Mucosa of descending colon (tissue), 3 donors: ENCODE data around the gene PARN. TPM values are rescaled to one million over a fixed set of nuclear protein-coding genes. Genes with fewer than 3 reads are reported as not detected.

ENCODE experiments used
- ATAC-seq: fragments of 200-7000 bp; cut with Tn5 transposase; one replicate; pipeline ENCODE4 v1.9.1; 2020; ENCODE audit warnings: mild to moderate bottlenecking, moderate library complexity
- DNase-seq, 3 donors: peaks; one replicate each; pipeline ENCODE4 v3.0.0-alpha.2; 2020
- H3K36me3 ChIP-seq: fragments of 200-600 bp; one replicate; pipeline ENCODE4 v1.8.0; 2021; ENCODE audit warnings: low read depth, mild to moderate bottlenecking
- H3K4me1 ChIP-seq: fragments of 200-600 bp; one replicate; pipeline ENCODE4 v1.8.0; 2021; ENCODE audit warnings: low read depth, mild to moderate bottlenecking
- H3K4me3 ChIP-seq: fragments of 200-600 bp; one replicate; pipeline ENCODE4 v1.8.0; 2021; ENCODE audit warnings: mild to moderate bottlenecking
- H3K9me3 ChIP-seq: fragments of 200-600 bp; one replicate; pipeline ENCODE4 v1.8.0; 2021; ENCODE audit warnings: mild to moderate bottlenecking
- intact Hi-C, 2 donors: fragments of 100-400 bp; cut with DNase I in 1 of 2; cut with micrococcal nuclease in 1 of 2; formaldehyde crosslinking; loops; one replicate each; pipeline versions ENCODE4 v1.11.0 to v1.11.1; 2022; cut with DNase I, micrococcal nuclease
- total RNA-seq, 3 donors: library from RNA; stranded (reverse); fragmentation: NEBNext Ultra II Directional in 2 of 3; extraction: Animal tissue kit (Norgen Biotek cat#: 25700) in 2 of 3; gene quantifications; one replicate each; pipeline versions ENCODE4 v1.2.1 to v1.2.4, GENCODE V29; 2021 to 2023
- TF ChIP-seq, protein P1 (sequence below): fragments of 200-600 bp; IDR thresholded peaks from one replicate; pipeline ENCODE4 v1.8.0; 2022; ENCODE audit warnings: antibody characterized with exemption, mild to moderate bottlenecking
- donor health status: DM: no; HTN: no; CAD: no; lungs with moderate emphysema.
- donor health status: DM: no; HTN: no; CAD: no.
- donor health status: DM: no; HTN: yes; CAD: no.

Gene PARN
- total RNA-seq, 3 donors from 2014 or later: 31.5 to 34.0 (median 33.3) TPM

DNA sequence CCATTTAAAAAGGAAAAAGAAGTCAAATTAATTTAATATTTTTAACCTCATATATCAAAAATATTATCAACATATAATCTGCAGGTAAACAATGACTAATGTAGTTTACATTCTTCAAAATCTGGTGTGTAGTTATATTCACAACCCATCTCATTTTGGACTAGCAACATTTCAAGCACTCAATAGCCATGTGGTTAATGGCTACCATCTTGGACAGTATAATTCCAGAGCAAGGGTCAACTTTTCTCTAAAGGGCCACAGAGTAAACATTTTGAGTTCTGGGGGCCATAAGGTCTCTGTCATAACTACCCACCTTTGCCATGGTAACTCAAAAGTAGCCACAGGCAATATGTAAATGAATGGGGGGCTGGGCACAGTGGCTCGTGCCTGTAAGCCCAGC is 153.9 kb downstream of the PARN start:
- peaks cover 4% of the 10 kb centered on the region for H3K9me3 ChIP-seq
- no peak for ATAC-seq
- intact Hi-C loops: no loop called here
- no peaks in the 10 kb centered on the region for H3K36me3 ChIP-seq
- TF ChIP-seq, protein P1, sequence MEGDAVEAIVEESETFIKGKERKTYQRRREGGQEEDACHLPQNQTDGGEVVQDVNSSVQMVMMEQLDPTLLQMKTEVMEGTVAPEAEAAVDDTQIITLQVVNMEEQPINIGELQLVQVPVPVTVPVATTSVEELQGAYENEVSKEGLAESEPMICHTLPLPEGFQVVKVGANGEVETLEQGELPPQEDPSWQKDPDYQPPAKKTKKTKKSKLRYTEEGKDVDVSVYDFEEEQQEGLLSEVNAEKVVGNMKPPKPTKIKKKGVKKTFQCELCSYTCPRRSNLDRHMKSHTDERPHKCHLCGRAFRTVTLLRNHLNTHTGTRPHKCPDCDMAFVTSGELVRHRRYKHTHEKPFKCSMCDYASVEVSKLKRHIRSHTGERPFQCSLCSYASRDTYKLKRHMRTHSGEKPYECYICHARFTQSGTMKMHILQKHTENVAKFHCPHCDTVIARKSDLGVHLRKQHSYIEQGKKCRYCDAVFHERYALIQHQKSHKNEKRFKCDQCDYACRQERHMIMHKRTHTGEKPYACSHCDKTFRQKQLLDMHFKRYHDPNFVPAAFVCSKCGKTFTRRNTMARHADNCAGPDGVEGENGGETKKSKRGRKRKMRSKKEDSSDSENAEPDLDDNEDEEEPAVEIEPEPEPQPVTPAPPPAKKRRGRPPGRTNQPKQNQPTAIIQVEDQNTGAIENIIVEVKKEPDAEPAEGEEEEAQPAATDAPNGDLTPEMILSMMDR: no peak
- no peak for DNase-seq
- H3K4me1 ChIP-seq: no peaks in the 10 kb centered on the region
- no peak overlapping the region for H3K4me3 ChIP-seq

DNA sequence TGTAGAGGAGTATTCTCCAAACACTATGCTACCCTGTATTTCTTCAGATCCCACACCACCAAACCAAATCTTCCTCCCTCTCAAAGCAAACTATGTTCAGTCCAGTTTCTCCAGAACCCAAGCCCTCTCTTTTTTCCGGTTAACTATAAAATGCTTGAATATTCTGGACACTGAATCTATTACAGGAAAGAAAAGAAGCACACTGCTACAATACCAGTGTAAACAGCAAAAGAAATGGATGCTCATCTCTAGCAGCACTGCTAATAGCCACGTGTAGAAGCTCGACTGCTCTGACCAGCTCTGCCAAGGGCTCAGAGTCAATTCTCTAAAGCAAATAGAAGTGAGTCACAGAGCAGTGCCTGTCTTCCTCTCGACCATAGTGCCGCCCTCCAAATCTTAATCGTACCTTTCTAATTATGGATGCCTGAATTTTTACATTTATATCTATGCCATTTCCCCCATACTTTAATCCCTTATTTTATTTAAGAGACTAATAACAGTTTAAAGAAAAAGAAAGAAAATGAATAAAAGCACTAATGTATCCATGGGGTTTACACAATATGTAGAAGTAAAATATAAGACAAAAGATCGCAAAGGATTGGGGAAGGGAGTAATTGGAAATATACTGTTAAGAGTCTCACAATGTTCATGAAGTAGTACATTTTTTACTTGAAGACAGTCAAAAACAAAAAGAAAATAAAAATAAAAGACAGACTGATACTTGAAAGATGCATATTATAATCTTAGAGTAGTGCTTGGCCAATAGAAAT is 154.5 kb downstream of the PARN start:
- DNase-seq (no peak), ATAC-seq (peak; percentile 63)
- intact Hi-C loops: no loop called here
- Histone ChIP-seq H3K9me3 (peaks cover 4% of the 10 kb centered on the region), H3K4me1 (no peaks in the 10 kb centered on the region), H3K36me3 (no peaks in the 10 kb centered on the region), H3K4me3 (no peak overlapping the region)
- TF ChIP-seq, protein P1: no peak

DNA sequence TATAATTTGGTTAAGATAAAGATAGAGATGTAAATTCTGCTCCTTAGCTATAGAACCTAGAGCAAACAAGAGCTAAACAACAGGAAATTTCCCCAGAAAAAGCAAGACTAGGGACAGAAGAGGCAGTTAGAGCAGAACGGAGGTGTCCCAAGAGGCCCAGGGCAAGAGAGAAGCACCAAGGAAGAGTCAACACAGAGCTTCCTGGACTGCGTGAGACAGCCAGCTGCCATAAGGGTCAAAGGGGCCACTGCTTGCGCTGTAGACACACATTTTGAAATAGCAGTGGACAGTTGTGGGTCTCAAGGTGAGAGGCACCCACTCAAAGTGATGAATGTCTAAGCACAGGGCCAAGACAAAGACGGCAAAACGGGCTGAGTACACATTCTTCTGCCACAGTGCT is 156.6 kb downstream of the PARN start:
- Histone ChIP-seq H3K4me3 (no peak overlapping the region), H3K36me3 (no peaks in the 10 kb centered on the region), H3K4me1 (no peaks in the 10 kb centered on the region), H3K9me3 (peaks cover 2% of the 10 kb centered on the region)
- DNase-seq (no peak), ATAC-seq (no peak)
- intact Hi-C loops: no loop called here
- TF ChIP-seq, protein P1: no peak

DNA sequence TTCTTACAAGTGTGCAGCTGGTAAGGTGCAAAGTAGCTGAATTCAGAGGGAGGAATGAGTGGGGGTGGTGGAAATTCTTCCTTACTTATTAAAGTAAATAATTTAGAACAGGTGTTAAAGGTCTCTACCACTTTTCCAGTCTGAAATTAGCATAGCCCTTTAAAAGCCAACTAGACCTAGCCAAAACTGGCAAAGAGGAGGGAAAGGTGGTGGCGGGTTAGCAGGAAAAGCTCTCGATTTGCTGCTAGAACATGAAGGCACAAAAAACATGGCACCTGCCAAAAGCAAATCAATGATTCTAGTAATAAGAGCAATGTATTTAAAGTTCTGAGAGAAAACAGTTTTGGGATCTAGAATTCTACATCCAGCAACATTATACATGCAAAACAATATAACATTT is 157.7 kb downstream of the PARN start:
- ATAC-seq: no peak
- H3K36me3 ChIP-seq: no peaks in the 10 kb centered on the region
- intact Hi-C loops: no loop called here
- no peak for DNase-seq
- TF ChIP-seq, protein P1: no peak
- H3K4me3 ChIP-seq: no peak overlapping the region
- H3K9me3 ChIP-seq: no peaks in the 10 kb centered on the region
- H3K4me1 ChIP-seq: no peaks in the 10 kb centered on the region

DNA sequence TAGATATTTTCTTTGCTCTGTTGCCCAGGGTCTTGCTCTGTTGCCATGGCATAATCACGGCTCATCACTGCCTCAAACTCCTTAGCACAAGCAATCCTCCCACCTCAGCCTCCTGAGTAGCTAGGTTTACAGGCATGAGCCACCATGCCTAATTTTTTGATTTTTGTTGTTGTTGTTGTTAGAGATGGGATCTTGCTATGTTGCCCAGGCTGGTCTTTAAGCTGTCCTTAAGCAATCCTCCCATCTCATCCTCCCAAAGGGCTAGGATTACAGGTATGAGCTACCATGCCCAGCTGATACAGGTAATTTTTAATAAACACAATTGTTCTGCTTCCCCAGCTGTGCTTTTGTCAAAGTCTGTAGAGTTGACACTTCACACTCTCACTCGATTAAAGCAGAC is 159.3 kb downstream of the PARN start:
- DNase-seq: no peak
- Histone ChIP-seq H3K4me3 (no peak overlapping the region), H3K4me1 (no peaks in the 10 kb centered on the region), H3K36me3 (no peaks in the 10 kb centered on the region), H3K9me3 (no peaks in the 10 kb centered on the region)
- TF ChIP-seq, protein P1: no peak
- intact Hi-C loops: no loop called here
- no peak for ATAC-seq
